Peyer's patch (tissue), 4 donors: Measurements from ENCODE around the gene CA9. TPM values are rescaled to one million over a fixed set of nuclear protein-coding genes. Genes with fewer than 3 reads are reported as not detected.

Experiments
- DNase-seq, 3 donors: peaks; one replicate each; pipeline ENCODE4 v3.0.0-alpha.2; 2017 to 2019
- H3K27ac ChIP-seq, 4 donors: fragments of 200-600 bp; sonication (generic); one replicate each; pipeline ENCODE4 v1.5.1; 2016 to 2019
- H3K27me3 ChIP-seq, 2 donors: fragments of 200-600 bp; sonication (generic); one replicate each; pipeline ENCODE4 v1.5.1; 2019
- H3K36me3 ChIP-seq, 3 donors: fragments of 200-600 bp; sonication (generic); one replicate each; pipeline ENCODE4 v1.5.1; 2016 to 2019
- H3K4me1 ChIP-seq, 4 donors: fragments of 200-600 bp; sonication (generic); one replicate each; pipeline ENCODE4 v1.5.1; 2016 to 2019
- H3K4me3 ChIP-seq, 4 donors: fragments of 200-600 bp; sonication (generic); 1 replicate in 3 of 4; 2 replicates in 1 of 4; pipeline ENCODE4 v1.5.1; 2016 to 2019; ENCODE audit warnings: mild to moderate bottlenecking in 1 of 4
- H3K9me3 ChIP-seq, 4 donors: fragments of 200-600 bp; sonication (generic); one replicate each; pipeline ENCODE4 v1.5.1; 2016 to 2019; ENCODE audit warnings: mild to moderate bottlenecking in 1 of 4
- CTCF ChIP-seq, 6 experiments: fragments of 450-650 bp in 4 of 6; fragments of 200-600 bp in 2 of 6; sonication (generic) in 1 of 6; IDR thresholded peaks; one replicate each; pipeline ENCODE4 v1.5.1; 2017 to 2019; ENCODE audit warnings: antibody characterized with exemption in 6 of 6, mild to moderate bottlenecking in 3 of 6, moderate library complexity in 1 of 6
- POLR2A ChIP-seq, 2 donors: fragments of 450-650 bp; IDR thresholded peaks; one replicate each; pipeline ENCODE4 v1.5.1; 2017; ENCODE audit warnings: antibody characterized with exemption in 2 of 2, mild to moderate bottlenecking in 2 of 2, moderate library complexity in 2 of 2
- total RNA-seq, 4 donors: library from RNA; depleted of rRNA; stranded (reverse); fragments of >200 nt; gene quantifications; one replicate each; pipeline ENCODE4 v1.1.0, GENCODE V29; 2016

CA9 gene
- total RNA-seq, 4 donors from 2014 or later, result 1.6 to 6.3 (median 5.2) TPM

- Histone ChIP-seq H3K27ac (peak overlapping the region in 1 of 4 donors; percentile 71), H3K36me3 (peaks cover 8 to 100% (median 9%) of the 10 kb centered on the region in 3 donors), H3K9me3 (no peaks in the 10 kb centered on the region), H3K27me3 (no peaks in the 10 kb centered on the region), H3K4me3 (no peak overlapping the region), H3K4me1 (peaks cover 0 to 6% (median 0%) of the 10 kb centered on the region in 4 donors)
- peak in 2 of 3 donors; percentile 76 to 80 for DNase-seq
- TF ChIP-seq POLR2A (IDR thresholded peaks at IDR 0.05) (no peak), CTCF (IDR thresholded peaks at IDR 0.05) (no peak)
Measured at GRCh38 chr9:35718721-35719511, 45.2 kb downstream of the CA9 start.

- Histone ChIP-seq H3K4me1 (peaks cover 0 to 6% (median 0%) of the 10 kb centered on the region in 4 donors), H3K4me3 (no peak overlapping the region), H3K36me3 (peaks cover 4 to 100% (median 9%) of the 10 kb centered on the region in 3 donors), H3K27me3 (no peaks in the 10 kb centered on the region), H3K27ac (peak overlapping the region in 2 of 4 donors; percentile 50 to 71), H3K9me3 (no peaks in the 10 kb centered on the region)
- DNase-seq, result no peak
- TF ChIP-seq POLR2A (IDR thresholded peaks at IDR 0.05) (no peak), CTCF (IDR thresholded peaks at IDR 0.05) (no peak)
Measured at GRCh38 chr9:35719546-35719945, 45.8 kb downstream of the CA9 start.

GRCh38 chr9:35723426-35723825 is 49.7 kb downstream of the CA9 start:
- H3K36me3 ChIP-seq, result peaks cover 0 to 75% (median 9%) of the 10 kb centered on the region in 3 donors
- no peak overlapping the region for H3K4me3 ChIP-seq
- no peak for DNase-seq
- H3K4me1 ChIP-seq, result peaks cover 2 to 30% (median 14%) of the 10 kb centered on the region in 4 donors
- no peaks in the 10 kb centered on the region for H3K27me3 ChIP-seq
- TF ChIP-seq CTCF (IDR thresholded peaks at IDR 0.05), result no peak
- no peak overlapping the region for H3K27ac ChIP-seq
- H3K9me3 ChIP-seq, result no peaks in the 10 kb centered on the region

GRCh38 chr9:35723908-35724307 is 50.2 kb downstream of the CA9 start:
- peaks cover 0 to 70% (median 9%) of the 10 kb centered on the region in 3 donors for H3K36me3 ChIP-seq
- H3K4me1 ChIP-seq, result peaks cover 3 to 35% (median 14%) of the 10 kb centered on the region in 4 donors
- no peak overlapping the region for H3K4me3 ChIP-seq
- no peak overlapping the region for H3K27ac ChIP-seq
- H3K27me3 ChIP-seq, result no peaks in the 10 kb centered on the region
- peak in 1 of 3 donors; percentile 37 for DNase-seq
- H3K9me3 ChIP-seq, result no peaks in the 10 kb centered on the region
- no peak for TF ChIP-seq CTCF (IDR thresholded peaks at IDR 0.05)
- TF ChIP-seq POLR2A (IDR thresholded peaks at IDR 0.05), result no peak

- Histone ChIP-seq H3K27ac (peak overlapping the region in 1 of 4 donors; percentile 97), H3K4me1 (peaks cover 6 to 49% (median 24%) of the 10 kb centered on the region in 4 donors), H3K4me3 (no peak overlapping the region), H3K36me3 (peaks cover 0 to 55% (median under 1%) of the 10 kb centered on the region in 3 donors), H3K9me3 (no peaks in the 10 kb centered on the region), H3K27me3 (no peaks in the 10 kb centered on the region)
- TF ChIP-seq CTCF (IDR thresholded peaks at IDR 0.05) (no peak), POLR2A (IDR thresholded peaks at IDR 0.05) (no peak)
- no peak for DNase-seq
Measured at GRCh38 chr9:35725362-35725761, 51.6 kb downstream of the CA9 start.
